Measurements from ENCODE around the gene CYFIP1. TPM values are rescaled to one million over a fixed set of nuclear protein-coding genes. Genes with fewer than 3 reads are reported as not detected.

Gene CYFIP1
- total and polyA plus RNA-seq, 9 of the 15 experiments (the other 6 are each of a cell fraction or from before 2014, with no cell fraction given) = 3.8 to 59.8 (median 28.3) TPM

DNA sequence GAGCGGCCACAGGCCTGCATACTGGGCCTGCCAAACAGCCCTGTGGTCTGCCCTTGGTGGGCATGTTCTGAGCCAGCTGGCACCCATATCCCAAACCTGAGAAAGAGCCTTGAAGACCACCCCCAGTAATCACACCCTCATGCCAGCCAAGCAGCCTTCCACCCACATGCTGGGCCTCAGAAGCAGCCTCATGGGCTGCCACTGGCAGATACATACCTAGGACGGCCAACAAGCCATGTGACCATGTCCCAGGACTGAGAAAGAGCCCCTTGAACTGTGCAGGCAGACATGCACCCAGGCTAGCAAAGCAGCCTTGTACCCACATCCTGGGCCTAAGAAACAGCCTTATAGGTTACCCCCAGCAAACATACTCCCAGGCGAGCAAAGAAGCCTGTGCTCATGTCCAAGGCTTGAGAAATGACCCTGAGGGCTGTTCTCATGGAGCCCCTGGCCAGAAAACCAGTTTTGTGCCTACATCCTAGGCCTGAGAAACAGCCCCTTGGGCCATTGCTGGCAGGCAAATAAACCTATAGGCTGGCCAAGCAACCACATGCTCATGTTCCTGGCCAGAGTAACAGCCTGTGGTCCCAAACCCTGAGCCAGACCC, 34.3 kb upstream of the CYFIP1 start:
- ATAC-seq = no peak
- POLR2A ChIA-PET = interaction anchor here (0.5 to 1.4 kb wide), 2 partner anchors 9 to 13 kb away, joined by 3 to 5 read pairs; no protein-coding TSS in a partner anchor

More for the DNA sequence above, 34.3 kb upstream of the CYFIP1 start:
- H3K9me3 ChIP-seq (replicated peaks; ENCODE audit: control insufficient read depth, insufficient read depth, low read depth, low read length) = no peaks in the 10 kb centered on the region
- H3K4me2 ChIP-seq (ENCODE audit: insufficient read depth, low read length) = no peak overlapping the region
- H3K27me3 ChIP-seq (ENCODE audit: control insufficient read depth in 2 of 2, insufficient read depth in 2 of 2, low read length in 2 of 2) = no peaks in the 10 kb centered on the region
- CTCF ChIA-PET (ENCODE audit: low intra/inter-chr PET ratio) = no interaction called here
- TF ChIP-seq ZNF124 (CRISPR knock-in tag; IDR thresholded peaks at IDR 0.05) = no peak
- TF ChIP-seq MTA1 (IDR thresholded peaks at IDR 0.05; ENCODE audit: borderline replicate concordance) = no peak
- TF ChIP-seq MAFF (IDR thresholded peaks at IDR 0.05; ENCODE audit: low read length) = no peak
- TF ChIP-seq, protein P1, sequence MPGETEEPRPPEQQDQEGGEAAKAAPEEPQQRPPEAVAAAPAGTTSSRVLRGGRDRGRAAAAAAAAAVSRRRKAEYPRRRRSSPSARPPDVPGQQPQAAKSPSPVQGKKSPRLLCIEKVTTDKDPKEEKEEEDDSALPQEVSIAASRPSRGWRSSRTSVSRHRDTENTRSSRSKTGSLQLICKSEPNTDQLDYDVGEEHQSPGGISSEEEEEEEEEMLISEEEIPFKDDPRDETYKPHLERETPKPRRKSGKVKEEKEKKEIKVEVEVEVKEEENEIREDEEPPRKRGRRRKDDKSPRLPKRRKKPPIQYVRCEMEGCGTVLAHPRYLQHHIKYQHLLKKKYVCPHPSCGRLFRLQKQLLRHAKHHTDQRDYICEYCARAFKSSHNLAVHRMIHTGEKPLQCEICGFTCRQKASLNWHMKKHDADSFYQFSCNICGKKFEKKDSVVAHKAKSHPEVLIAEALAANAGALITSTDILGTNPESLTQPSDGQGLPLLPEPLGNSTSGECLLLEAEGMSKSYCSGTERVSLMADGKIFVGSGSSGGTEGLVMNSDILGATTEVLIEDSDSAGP (CRISPR knock-in tag; IDR thresholded peaks at IDR 0.05) = no peak
- TF ChIP-seq KDM1A (IDR thresholded peaks at IDR 0.05) = no peak
- no peak for TF ChIP-seq TAF9B (IDR thresholded peaks at IDR 0.05; ENCODE audit: partially characterized antibody)
- no peaks in the 10 kb centered on the region for H3K9me1 ChIP-seq (ENCODE audit: control insufficient read depth, insufficient read depth, low read length)
- H4K20me1 ChIP-seq (replicated peaks; ENCODE audit: control insufficient read depth, insufficient read depth, low read length) = no peaks in the 10 kb centered on the region
- peaks cover 75% of the 10 kb centered on the region for H3K36me3 ChIP-seq (ENCODE audit: control insufficient read depth, insufficient read depth, low read length)
- H2AFZ ChIP-seq (ENCODE audit: low read depth, low read length) = no peak overlapping the region
- H3K9ac ChIP-seq (ENCODE audit: insufficient read depth in 1 of 2, low read depth in 2 of 2, low read length in 2 of 2) = no peak overlapping the region
- no peak overlapping the region for H3K4me3 ChIP-seq
- H3K4me1 ChIP-seq (replicated peaks in 1 of 2; ENCODE audit: control insufficient read depth in 2 of 2, insufficient read depth in 2 of 2, low read length in 2 of 2) = no peaks in the 10 kb centered on the region
- BruUV-seq (replicated peaks) = no TSS peak
- 92% methylated on average over 2 of the region's 3 CpGs for WGBS (ENCODE audit: insufficient coverage, low coverage, missing lambda C conversion rate)
- FAIRE-seq (no peak), DNase-seq (ENCODE audit: extremely low read depth in 1 of 4, low spot score in 3 of 4) (no peak)
- no peaks in the 10 kb centered on the region for H3K79me2 ChIP-seq (ENCODE audit: control insufficient read depth, insufficient read depth, low read length)
- H3K27ac ChIP-seq (ENCODE audit: extremely low read depth, low read depth, low read length) = no peak overlapping the region
- intact Hi-C loops (cut with micrococcal nuclease) (no loop called here), in situ Hi-C loops (cut with MboI) (no loop called here)

Measured in K562 (cell line).